Duodenal mucosa (tissue), 2 donors: Measurements from ENCODE around the gene CAPG.

Experiments used
- H3K27ac ChIP-seq: one replicate; pipeline ENCODE4 v1.7.0; 2013; ENCODE audit warnings: low read depth, low read length
- H3K27me3 ChIP-seq, 2 donors: one replicate each; pipeline ENCODE4 v1.7.0; 2013; ENCODE audit warnings: low read length in 2 of 2, control low read depth in 1 of 2; ENCODE audit not compliant: insufficient read depth in 2 of 2, control insufficient read depth in 1 of 2
- H3K36me3 ChIP-seq, 2 donors: one replicate each; pipeline ENCODE4 v1.7.0; 2013; ENCODE audit warnings: low read length in 2 of 2, control low read depth in 1 of 2; ENCODE audit not compliant: insufficient read depth in 2 of 2, control insufficient read depth in 1 of 2
- H3K4me1 ChIP-seq, 2 donors: one replicate each; pipeline ENCODE4 v1.7.0; 2013; ENCODE audit warnings: low read length in 2 of 2, control low read depth in 1 of 2; ENCODE audit not compliant: insufficient read depth in 2 of 2, control insufficient read depth in 1 of 2
- H3K4me3 ChIP-seq, 2 donors: one replicate each; pipeline ENCODE4 v1.7.0; 2013; ENCODE audit warnings: low read length in 2 of 2, low read depth in 1 of 2
- H3K9ac ChIP-seq, 2 donors: one replicate each; pipeline ENCODE4 v1.7.0; 2013; ENCODE audit warnings: low read length in 2 of 2, low read depth in 1 of 2
- H3K9me3 ChIP-seq, 2 donors: one replicate each; pipeline ENCODE4 v1.7.0; 2013; ENCODE audit warnings: low read length in 2 of 2, control low read depth in 1 of 2; ENCODE audit not compliant: control insufficient read depth in 1 of 2

Gene CAPG

GRCh38 chr2:85409845-85410583, at the start of gene CAPG:
CAPG (minus strand) TSS chr2:85410366; CDS start chr2:85402145, 8,221 bp downstream.
- peaks cover 36 to 39% of the 10 kb centered on the region in 2 donors for H3K4me1 ChIP-seq
- no peaks in the 10 kb centered on the region for H3K27me3 ChIP-seq
- H3K9me3 ChIP-seq: no peaks in the 10 kb centered on the region
- H3K36me3 ChIP-seq: no peaks in the 10 kb centered on the region
- H3K4me3 ChIP-seq: peak within 1 kb of the TSS; percentile 63 to 73
- peak within 1 kb of the TSS; percentile 64 to 65 for H3K9ac ChIP-seq
- peak within 1 kb of the TSS; percentile 53 for H3K27ac ChIP-seq

- no peak overlapping the region for H3K4me3 ChIP-seq
- peaks cover 10 to 11% of the 10 kb centered on the region in 2 donors for H3K4me1 ChIP-seq
- H3K27ac ChIP-seq: no peak overlapping the region
- H3K9ac ChIP-seq: no peak overlapping the region
- no peaks in the 10 kb centered on the region for H3K27me3 ChIP-seq
- H3K36me3 ChIP-seq: no peaks in the 10 kb centered on the region
- no peaks in the 10 kb centered on the region for H3K9me3 ChIP-seq
These were observed 49.6 kb upstream of the CAPG start for GRCh38 chr2:85459771-85460170.

- H3K27ac ChIP-seq: no peak overlapping the region
These were observed 48.7 kb upstream of the CAPG start for GRCh38 chr2:85458601-85459563.

GRCh38 chr2:85457877-85458316, 47.7 kb upstream of the CAPG start:
- Histone ChIP-seq H3K27me3 (no peaks in the 10 kb centered on the region), H3K36me3 (no peaks in the 10 kb centered on the region), H3K9ac (no peak overlapping the region), H3K4me1 (peaks cover 10 to 11% of the 10 kb centered on the region in 2 donors), H3K9me3 (no peaks in the 10 kb centered on the region), H3K4me3 (no peak overlapping the region), H3K27ac (no peak overlapping the region)

More at GRCh38 chr2:85458601-85459563, 48.7 kb upstream of the CAPG start:
- no peak overlapping the region for H3K4me3 ChIP-seq
- no peaks in the 10 kb centered on the region for H3K36me3 ChIP-seq
- H3K9ac ChIP-seq: no peak overlapping the region
- H3K4me1 ChIP-seq: peaks cover 10 to 11% of the 10 kb centered on the region in 2 donors
- H3K9me3 ChIP-seq: no peaks in the 10 kb centered on the region
- H3K27me3 ChIP-seq: no peaks in the 10 kb centered on the region

- Histone ChIP-seq H3K36me3 (no peaks in the 10 kb centered on the region), H3K4me1 (peaks cover 10 to 11% of the 10 kb centered on the region in 2 donors), H3K4me3 (no peak overlapping the region), H3K27me3 (no peaks in the 10 kb centered on the region), H3K9ac (no peak overlapping the region), H3K27ac (no peak overlapping the region), H3K9me3 (no peaks in the 10 kb centered on the region)
These were observed 46.9 kb upstream of the CAPG start for GRCh38 chr2:85457043-85457442.

GRCh38 chr2:85455552-85456090, 45.5 kb upstream of the CAPG start:
- peaks cover 10 to 11% of the 10 kb centered on the region in 2 donors for H3K4me1 ChIP-seq
- no peaks in the 10 kb centered on the region for H3K36me3 ChIP-seq
- H3K27me3 ChIP-seq: no peaks in the 10 kb centered on the region
- no peak overlapping the region for H3K4me3 ChIP-seq
- H3K9me3 ChIP-seq: no peaks in the 10 kb centered on the region
- no peak overlapping the region for H3K27ac ChIP-seq
- H3K9ac ChIP-seq: no peak overlapping the region

- Histone ChIP-seq H3K9ac (no peak overlapping the region), H3K4me1 (peaks cover 10 to 11% of the 10 kb centered on the region in 2 donors), H3K4me3 (no peak overlapping the region), H3K27me3 (no peaks in the 10 kb centered on the region), H3K9me3 (no peaks in the 10 kb centered on the region), H3K27ac (no peak overlapping the region), H3K36me3 (no peaks in the 10 kb centered on the region)
These were observed 43.4 kb upstream of the CAPG start for GRCh38 chr2:85453571-85453970.

GRCh38 chr2:85452237-85452636, 42.1 kb upstream of the CAPG start:
- no peaks in the 10 kb centered on the region for H3K36me3 ChIP-seq
- no peak overlapping the region for H3K4me3 ChIP-seq
- H3K9me3 ChIP-seq: no peaks in the 10 kb centered on the region
- no peaks in the 10 kb centered on the region for H3K27me3 ChIP-seq
- no peak overlapping the region for H3K9ac ChIP-seq
- H3K27ac ChIP-seq: no peak overlapping the region
- peaks cover 5% of the 10 kb centered on the region in 2 donors for H3K4me1 ChIP-seq

- Histone ChIP-seq H3K4me1 (peaks cover 4 to 5% of the 10 kb centered on the region in 2 donors), H3K27me3 (no peaks in the 10 kb centered on the region), H3K27ac (no peak overlapping the region), H3K9me3 (no peaks in the 10 kb centered on the region), H3K36me3 (no peaks in the 10 kb centered on the region), H3K4me3 (no peak overlapping the region), H3K9ac (no peak overlapping the region)
These were observed 39.0 kb upstream of the CAPG start for GRCh38 chr2:85449214-85449588.
